Endothelial cell of umbilical vein (primary cell): ENCODE measurements around the gene TMEM107. TPM values are rescaled to one million over a fixed set of nuclear protein-coding genes. Genes with fewer than 3 reads are reported as not detected.

ENCODE experiments used
- BruUV-seq: library from RNA; stranded (reverse); fragments of 400-500 nt; replicated peaks from 2 replicates; lab custom pipeline; 2021; lab: Mats Ljungman, UMichigan
- CTCF ChIA-PET: fragments of 300-600, 350-600 bp; sonication (Branson Sonifier 250); formaldehyde crosslinking; loops from one replicate; lab custom pipeline; 2021; ENCODE audit warnings: antibody characterized with exemption, inconsistent platforms; lab: Charles Lee
- POLR2A ChIA-PET: fragments of 300-600, 350-600 bp; sonication (Branson Sonifier 250); formaldehyde crosslinking; loops from one replicate; lab custom pipeline; 2021; ENCODE audit warnings: antibody characterized with exemption, inconsistent platforms; lab: Charles Lee
- DNase-seq: peaks from one replicate; pipeline ENCODE4 v3.0.0-alpha.2; 2011; ENCODE audit warnings: low read depth, low spot score
- FAIRE-seq: peaks from 2 replicates; lab custom pipeline; 2011; peaks lifted over from hg19 to GRCh38; lab: Jason Lieb, UNC
- H2AFZ ChIP-seq: 2 replicates; pipeline ENCODE4 v1.6.0; 2012; ENCODE audit warnings: low read depth, low read length, control low read depth, inconsistent platforms
- H3K27ac ChIP-seq: 2 replicates; pipeline ENCODE4 v1.5.1; 2011; ENCODE audit warnings: low read depth, mild to moderate bottlenecking, control low read depth, low read length, moderate library complexity; ENCODE audit not compliant: insufficient read depth
- H3K27me3 ChIP-seq, 2 experiments: 2 replicates each; pipeline versions ENCODE4 v1.6.0 to v1.6.1; 2011; ENCODE audit warnings: low read length in 2 of 2, mixed read lengths in 1 of 2; ENCODE audit not compliant: control insufficient read depth in 2 of 2, insufficient read depth in 2 of 2
- H3K36me3 ChIP-seq, 2 experiments: 2 replicates in 1 of 2; 3 replicates in 1 of 2; pipeline ENCODE4 v1.5.1; 2011; ENCODE audit warnings: low read length in 2 of 2, mild to moderate bottlenecking in 1 of 2, moderate library complexity in 1 of 2; ENCODE audit not compliant: control insufficient read depth in 2 of 2, insufficient read depth in 2 of 2; ENCODE audit errors: extremely low read depth in 1 of 2
- H3K4me1 ChIP-seq: 3 replicates; pipeline ENCODE4 v1.5.1; 2011; ENCODE audit warnings: mild to moderate bottlenecking, low read length; ENCODE audit not compliant: control insufficient read depth, insufficient read depth; ENCODE audit errors: extremely low read depth
- H3K4me2 ChIP-seq: 2 replicates; pipeline ENCODE4 v1.6.1; 2011; ENCODE audit warnings: low read length, control low read depth, mixed read lengths; ENCODE audit not compliant: insufficient read depth
- H3K4me3 ChIP-seq, 3 experiments: fragments of 200-600 bp in 1 of 3; sonication (generic), shearing (Covaris generic) in 1 of 3; replicated peaks in 1 of 3; 2 replicates each; pipeline ENCODE4 v1.5.1; 2011 to 2016; ENCODE audit warnings: control low read depth in 3 of 3, low read length in 3 of 3, mild to moderate bottlenecking in 2 of 3, inconsistent platforms in 1 of 3, low read depth in 1 of 3, moderate library complexity in 1 of 3; ENCODE audit not compliant: insufficient read depth in 1 of 3
- H3K79me2 ChIP-seq: 2 replicates; pipeline ENCODE4 v1.6.0; 2012; ENCODE audit warnings: low read length, inconsistent platforms; ENCODE audit not compliant: control insufficient read depth, insufficient read depth
- H3K9ac ChIP-seq: replicated peaks from 2 replicates; pipeline ENCODE3; 2011; ENCODE audit warnings: low read length, control low read depth; ENCODE audit not compliant: insufficient read depth; ENCODE audit errors: extremely low read depth
- H3K9me1 ChIP-seq: replicated peaks from 3 replicates; pipeline ENCODE4 v1.6.0; 2011; ENCODE audit warnings: mild to moderate bottlenecking, low read length; ENCODE audit not compliant: control insufficient read depth, insufficient read depth; ENCODE audit errors: extremely low read depth
- H3K9me3 ChIP-seq: replicated peaks from 2 replicates; pipeline ENCODE4 v1.5.1; 2012; ENCODE audit warnings: low read length, inconsistent platforms; ENCODE audit not compliant: control insufficient read depth, insufficient read depth
- H4K20me1 ChIP-seq: replicated peaks from 2 replicates; pipeline ENCODE3; 2011; ENCODE audit warnings: mild to moderate bottlenecking, low read length; ENCODE audit not compliant: control insufficient read depth, insufficient read depth; ENCODE audit errors: extremely low read depth
- EZH2 ChIP-seq: IDR thresholded peaks from 2 replicates; pipeline ENCODE4 v1.6.1; 2012; ENCODE audit warnings: borderline replicate concordance, low read depth, mild to moderate bottlenecking, moderate library complexity, low read length, inconsistent platforms; ENCODE audit not compliant: severe bottlenecking
- FOS ChIP-seq: IDR thresholded peaks from 2 replicates; pipeline ENCODE4 v1.6.1; 2011; ENCODE audit warnings: mild to moderate bottlenecking, low read length, moderate library complexity, borderline replicate concordance; ENCODE audit not compliant: insufficient read depth
- GATA2 ChIP-seq: IDR thresholded peaks from 2 replicates; pipeline ENCODE4 v1.7.0; 2011; ENCODE audit warnings: low read depth, mild to moderate bottlenecking, moderate library complexity, mixed read lengths, low read length; ENCODE audit not compliant: insufficient read length, insufficient read depth
- JUN ChIP-seq: IDR thresholded peaks from 2 replicates; pipeline ENCODE4 v1.6.1; 2011; ENCODE audit warnings: borderline replicate concordance, low read depth; ENCODE audit not compliant: insufficient read length, insufficient read depth
- MYC ChIP-seq: IDR thresholded peaks from one replicate; pipeline ENCODE4 v1.6.1; 2011; ENCODE audit warnings: mild to moderate bottlenecking, low read depth, low read length
- POLR2A ChIP-seq: IDR thresholded peaks from 2 replicates; pipeline ENCODE4 v1.6.1; 2012; ENCODE audit warnings: low read depth, mild to moderate bottlenecking, control low read depth, low read length
- POLR2AphosphoS5 ChIP-seq: IDR thresholded peaks from 2 replicates; pipeline ENCODE4 v1.6.1; 2012; ENCODE audit warnings: low read depth, mild to moderate bottlenecking, control low read depth, low read length, moderate library complexity; ENCODE audit not compliant: insufficient read depth
- dilution Hi-C: fragments of 300-500 bp; cut with MboI; formaldehyde crosslinking; loops from one replicate; pipeline ENCODE4 v1.15.0; 2019; ENCODE audit warnings: low sequenced_read_pairs; ENCODE audit not compliant: extremely low pct_ligation_motif_present
- intact Hi-C: fragments of 100-400 bp; cut with micrococcal nuclease; formaldehyde crosslinking; loops from one replicate; pipeline ENCODE4 v1.10.0; 2022
- polyA plus RNA-seq, 4 experiments: library from polyadenylated mRNA; depleted of rRNA in 3 of 4; stranded (reverse) in 3 of 4; unstranded in 1 of 4; fragments of >200 nt; gene quantifications; 2 replicates each; pipeline versions ENCODE4 v1.2.1 to v1.2.3, GENCODE V29; 2011 to 2012; ENCODE audit warnings: missing spikeins in 1 of 4
- total RNA-seq: library from RNA; stranded (reverse); gene quantifications from 2 replicates; pipeline ENCODE4 v1.2.3, GENCODE V29; 2021
- TF ChIP-seq, protein P1 (sequence below): IDR thresholded peaks from 2 replicates; pipeline ENCODE4 v1.6.1; 2011; ENCODE audit not compliant: insufficient read depth, insufficient read length
- TF ChIP-seq, protein P2 (sequence below), 2 donors: IDR thresholded peaks; 1 replicate in 1 of 2; 2 replicates in 1 of 2; pipeline ENCODE4 v1.5.1; 2011; ENCODE audit warnings: low read length in 2 of 2, mild to moderate bottlenecking in 2 of 2, moderate library complexity in 2 of 2, control low read depth in 1 of 2, inconsistent platforms in 1 of 2, low read depth in 1 of 2; ENCODE audit not compliant: insufficient read depth in 1 of 2; ENCODE audit errors: extremely low read depth in 1 of 2

TMEM107 gene
- total and polyA plus RNA-seq, 2 donors (not counting 3 experiments of a cell fraction or from before 2014, with no cell fraction given) = 20.4 to 31.6 TPM

DNA sequence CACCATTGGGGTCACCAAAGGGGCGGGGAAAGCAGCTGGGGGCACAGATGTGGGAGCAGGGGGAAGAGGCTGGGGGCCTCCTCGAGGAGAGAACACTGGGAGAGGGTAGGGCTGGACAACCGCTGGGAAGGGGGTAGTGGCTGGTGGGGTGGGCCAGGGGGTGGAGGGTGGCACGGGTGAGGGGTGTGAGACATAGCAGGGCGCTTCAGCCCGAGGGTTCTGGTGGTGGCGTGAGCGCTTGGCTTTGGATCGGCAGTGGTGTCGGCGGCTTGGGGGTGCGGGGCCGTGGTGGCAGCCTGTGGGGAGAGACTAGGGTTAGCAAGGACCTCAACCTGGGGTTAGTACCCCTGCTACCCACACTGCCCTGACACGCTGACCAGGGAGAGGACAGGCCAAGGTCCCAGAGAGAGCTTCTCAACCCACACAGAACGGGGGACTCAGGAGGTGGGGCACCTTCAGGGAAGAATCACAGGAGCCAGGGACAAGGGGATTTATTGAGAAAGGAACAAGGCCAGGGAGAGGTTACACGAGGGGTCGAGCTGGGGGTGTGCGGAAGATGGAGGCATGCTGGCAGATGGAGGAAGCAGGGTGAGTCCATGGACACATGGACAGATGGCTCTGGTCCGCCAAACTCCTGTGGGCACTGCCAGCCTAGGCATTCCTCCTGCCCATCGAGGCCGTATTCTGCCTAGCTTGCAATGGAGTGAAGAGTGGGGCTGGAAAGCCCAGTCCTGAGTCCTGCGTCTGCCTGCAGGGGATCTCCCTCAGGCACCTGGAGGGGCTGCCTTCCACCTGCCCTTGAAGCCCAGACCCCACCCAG is 32.4 kb downstream of the TMEM107 start:
- peaks cover 2 to 67% of the 10 kb centered on the region in 2 experiments for H3K36me3 ChIP-seq
- POLR2A ChIA-PET = interaction anchor here (1.2 kb wide), 1 partner anchor 8 kb away, joined by 4 read pairs; the partner anchor contains the start of gene PER1
- dilution Hi-C loops = no loop called here
- TF ChIP-seq GATA2 = no peak
- TF ChIP-seq POLR2A = no peak
- TF ChIP-seq, protein P1, sequence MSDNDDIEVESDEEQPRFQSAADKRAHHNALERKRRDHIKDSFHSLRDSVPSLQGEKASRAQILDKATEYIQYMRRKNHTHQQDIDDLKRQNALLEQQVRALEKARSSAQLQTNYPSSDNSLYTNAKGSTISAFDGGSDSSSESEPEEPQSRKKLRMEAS = no peak
- TF ChIP-seq JUN = no peak
- no peak for TF ChIP-seq POLR2AphosphoS5
- TF ChIP-seq, protein P2, sequence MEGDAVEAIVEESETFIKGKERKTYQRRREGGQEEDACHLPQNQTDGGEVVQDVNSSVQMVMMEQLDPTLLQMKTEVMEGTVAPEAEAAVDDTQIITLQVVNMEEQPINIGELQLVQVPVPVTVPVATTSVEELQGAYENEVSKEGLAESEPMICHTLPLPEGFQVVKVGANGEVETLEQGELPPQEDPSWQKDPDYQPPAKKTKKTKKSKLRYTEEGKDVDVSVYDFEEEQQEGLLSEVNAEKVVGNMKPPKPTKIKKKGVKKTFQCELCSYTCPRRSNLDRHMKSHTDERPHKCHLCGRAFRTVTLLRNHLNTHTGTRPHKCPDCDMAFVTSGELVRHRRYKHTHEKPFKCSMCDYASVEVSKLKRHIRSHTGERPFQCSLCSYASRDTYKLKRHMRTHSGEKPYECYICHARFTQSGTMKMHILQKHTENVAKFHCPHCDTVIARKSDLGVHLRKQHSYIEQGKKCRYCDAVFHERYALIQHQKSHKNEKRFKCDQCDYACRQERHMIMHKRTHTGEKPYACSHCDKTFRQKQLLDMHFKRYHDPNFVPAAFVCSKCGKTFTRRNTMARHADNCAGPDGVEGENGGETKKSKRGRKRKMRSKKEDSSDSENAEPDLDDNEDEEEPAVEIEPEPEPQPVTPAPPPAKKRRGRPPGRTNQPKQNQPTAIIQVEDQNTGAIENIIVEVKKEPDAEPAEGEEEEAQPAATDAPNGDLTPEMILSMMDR (IDR thresholded peaks at IDR 0.05; ENCODE audit: extremely low read depth in 1 of 2, insufficient read depth in 1 of 2, low read depth in 1 of 2, low read length in 2 of 2) = no peak
- TF ChIP-seq MYC = no peak
- TF ChIP-seq FOS = no peak
- TF ChIP-seq EZH2 = no peak
- no peaks in the 10 kb centered on the region for H3K9me1 ChIP-seq
- H3K4me3 ChIP-seq = no peak overlapping the region
- H3K27me3 ChIP-seq = no peaks in the 10 kb centered on the region
- H3K4me1 ChIP-seq = peaks cover 5% of the 10 kb centered on the region
- H3K79me2 ChIP-seq = no peaks in the 10 kb centered on the region
- H3K9me3 ChIP-seq = no peaks in the 10 kb centered on the region
- no peak for DNase-seq
- H4K20me1 ChIP-seq = no peaks in the 10 kb centered on the region
- H3K27ac ChIP-seq = no peak overlapping the region
- no peak overlapping the region for H3K4me2 ChIP-seq
- no peak overlapping the region for H3K9ac ChIP-seq
- BruUV-seq = no TSS peak
- H2AFZ ChIP-seq = no peak overlapping the region
- intact Hi-C loops = no loop called here
- FAIRE-seq = no peak
- CTCF ChIA-PET = interaction anchor here (0.6 kb wide), 1 partner anchor 564 kb away, joined by 3 read pairs; the partner anchor contains the start of gene CD68
